GM20000 (cell line): ENCODE measurements around the gene ZRANB1.
"Not testable (repeated sequence)": the region's sequence is repeated elsewhere in the genome, so short reads cannot be mapped to it uniquely, and the experiment has no call there.

ENCODE experiments used
- DNase-seq: peaks from one replicate; pipeline ENCODE4 v3.0.0; 2012; ENCODE audit warnings: low spot score
- CTCF ChIP-seq: IDR thresholded peaks from 2 replicates; pipeline ENCODE4 v1.5.1; 2012; ENCODE audit warnings: mild to moderate bottlenecking, control low read depth; ENCODE audit errors: extremely low read depth, missing control alignments

The ZRANB1 gene

DNA sequence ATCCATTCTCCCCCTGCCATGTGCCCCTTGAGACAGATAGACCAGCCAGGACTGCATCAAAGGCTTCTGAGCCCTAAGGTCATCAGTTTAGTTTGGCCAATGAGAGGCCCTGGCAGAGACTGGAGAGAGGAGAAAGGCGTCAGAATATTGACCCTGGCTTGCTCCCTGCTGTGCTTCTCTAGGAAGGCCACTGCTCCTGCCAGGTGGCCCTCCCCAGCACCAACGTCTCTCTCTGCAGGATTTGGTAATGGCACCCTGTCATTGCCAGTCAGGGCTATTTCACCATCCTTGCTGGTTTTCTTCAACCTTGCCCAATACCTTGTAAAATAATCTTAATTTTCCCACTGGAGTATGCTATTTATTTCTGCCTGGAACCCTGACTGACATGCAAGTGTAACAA lies 38.8 kb upstream of the ZRANB1 start:
- no peak for TF ChIP-seq CTCF
- DNase-seq = no peak

DNA sequence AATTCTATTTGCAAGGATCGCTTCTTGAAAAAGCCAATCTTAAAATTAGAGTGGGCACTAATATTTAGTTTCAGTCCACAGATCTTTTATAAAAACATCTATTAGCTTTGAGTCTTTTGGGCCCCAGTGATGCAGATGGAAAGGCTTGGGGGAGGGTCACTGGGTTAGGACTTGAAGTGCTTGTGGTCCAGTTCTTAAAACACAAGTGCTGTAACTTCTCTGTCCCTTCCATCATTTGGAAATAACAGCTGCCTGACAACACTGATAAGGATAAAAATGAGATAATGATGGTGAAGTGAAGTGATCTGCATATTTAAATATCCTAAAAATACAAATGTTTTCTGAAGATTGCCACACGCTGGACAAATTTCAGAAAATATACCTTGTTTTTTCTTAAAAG lies 37.1 kb upstream of the ZRANB1 start:
- DNase-seq = no peak
- no peak for TF ChIP-seq CTCF

DNA sequence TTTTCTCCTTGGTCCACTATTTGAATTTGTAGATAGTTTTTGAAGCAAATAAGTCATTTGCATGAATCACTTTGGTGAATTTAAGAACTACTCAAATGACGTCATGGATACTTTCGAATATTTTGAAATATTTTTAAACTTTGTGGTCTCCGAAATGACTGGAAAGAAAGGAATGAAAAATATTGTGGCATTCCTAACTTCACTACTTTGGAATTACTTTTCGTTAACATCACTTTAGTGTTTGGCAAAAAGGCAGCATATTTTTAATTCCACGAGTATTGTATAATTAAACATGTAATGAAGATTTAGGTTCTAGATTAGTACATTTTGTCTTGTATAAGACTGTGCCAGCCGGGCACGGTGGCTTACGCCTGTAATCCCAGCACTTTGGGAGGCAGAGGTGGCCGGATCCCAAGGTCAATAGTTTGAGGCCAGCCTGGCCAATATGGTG lies 35.3 kb upstream of the ZRANB1 start:
- TF ChIP-seq CTCF = no peak
- no peak for DNase-seq

- DNase-seq = no peak
- no peak for TF ChIP-seq CTCF
Observed at GRCh38 chr10:124909563-124909962, 32.4 kb upstream of the ZRANB1 start.

DNA sequence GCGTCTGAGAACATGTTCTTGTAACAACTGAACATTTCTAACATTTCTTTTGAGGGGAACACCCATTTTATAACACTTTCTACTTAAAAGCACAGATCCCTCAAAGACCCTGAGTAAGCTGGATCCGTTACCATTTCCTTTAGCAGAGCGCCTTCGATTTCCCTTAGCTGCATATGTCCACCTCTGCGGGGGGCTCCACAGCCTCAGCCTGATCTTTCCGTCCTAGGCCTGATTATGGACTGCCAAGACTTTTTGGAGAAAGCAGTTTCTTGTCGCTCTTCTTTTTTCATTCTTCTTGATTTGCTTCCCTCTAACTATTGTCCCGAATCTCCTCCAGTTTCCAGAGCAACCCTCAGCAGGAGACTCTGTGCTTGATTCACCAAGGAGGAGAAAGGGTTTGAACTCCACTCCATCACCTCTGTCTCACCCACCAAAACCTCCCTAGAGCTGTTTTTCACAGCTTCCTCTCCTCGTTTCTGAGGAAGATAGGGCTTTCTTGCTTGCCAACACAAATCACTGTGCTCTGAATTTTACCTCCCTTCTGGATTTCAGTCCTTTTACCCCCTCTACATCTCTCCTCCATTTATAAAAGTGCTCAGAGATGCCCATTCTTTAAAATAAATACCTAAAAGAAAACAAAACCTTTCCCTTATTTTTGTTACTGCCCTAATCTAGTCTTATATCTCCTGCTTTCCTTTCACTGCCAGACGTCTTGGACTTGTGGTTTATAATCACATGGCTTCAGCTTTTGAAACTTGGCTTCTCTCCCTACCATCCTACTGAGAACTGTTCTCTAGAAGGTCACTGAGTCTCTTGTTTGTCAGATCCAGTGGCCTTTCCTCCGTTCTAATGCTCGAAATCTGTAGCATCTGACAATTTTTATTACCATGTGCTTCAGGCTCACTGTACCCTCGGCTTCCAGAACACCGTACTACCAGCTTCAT lies 30.5 kb upstream of the ZRANB1 start:
- DNase-seq = no peak

DNA sequence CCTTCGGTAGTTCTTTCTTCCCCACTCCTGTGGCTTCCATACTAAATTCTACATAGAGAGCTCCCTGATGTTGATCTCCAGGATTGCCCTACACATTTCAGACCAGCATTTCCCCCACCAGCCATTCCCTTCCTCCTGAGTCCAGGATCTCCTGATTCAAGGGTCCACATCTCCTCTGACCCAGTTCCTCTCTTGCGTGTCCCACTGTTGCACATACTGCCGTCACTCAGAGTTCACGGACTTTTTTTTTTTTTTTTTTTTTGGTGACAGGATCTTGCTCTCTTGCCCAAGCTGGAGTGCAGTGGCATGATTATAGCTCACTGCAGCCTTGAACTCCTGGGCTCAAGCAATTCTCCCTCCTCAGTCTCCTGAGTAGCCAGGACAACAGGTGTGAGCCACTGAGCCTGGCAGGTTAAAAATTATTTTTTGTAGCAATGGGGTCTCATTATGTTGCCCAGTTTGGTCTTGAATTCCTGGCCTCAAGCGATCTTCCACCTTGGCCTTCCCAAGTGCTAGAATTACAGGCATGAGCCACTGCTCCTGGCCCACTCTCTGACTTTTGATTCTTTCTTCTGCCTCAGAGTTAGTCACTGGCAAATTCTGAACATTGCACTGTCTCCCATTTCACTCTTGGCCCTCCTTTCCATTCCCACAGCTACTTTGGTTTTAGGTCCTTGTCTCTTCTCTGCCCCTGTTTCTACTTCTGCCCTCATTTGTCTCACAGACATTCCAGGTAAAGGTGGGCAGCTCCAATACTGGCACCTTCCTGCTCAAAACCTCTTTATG lies 29.6 kb upstream of the ZRANB1 start:
- DNase-seq = no peak
- no peak for TF ChIP-seq CTCF

More for the DNA sequence above, 30.5 kb upstream of the ZRANB1 start:
- no peak for TF ChIP-seq CTCF

DNA sequence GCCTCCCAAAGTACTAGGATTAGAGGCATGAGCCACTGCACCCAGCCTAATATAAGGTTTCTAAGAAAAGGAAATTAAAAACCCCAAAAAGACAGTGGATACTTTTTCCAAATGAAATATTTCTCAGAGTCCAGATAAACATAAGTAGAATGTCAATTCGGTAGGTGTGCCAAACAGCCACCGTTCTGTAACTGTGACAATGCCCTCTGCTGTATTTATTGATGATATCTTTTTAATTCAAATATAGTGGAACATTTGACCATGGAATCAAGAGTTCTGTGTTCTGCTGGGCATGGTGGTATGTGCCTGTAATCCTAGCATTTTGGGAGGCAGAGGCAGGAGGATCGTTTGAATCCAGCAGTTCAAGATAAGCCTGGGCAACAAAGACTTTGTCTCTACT lies 28.8 kb upstream of the ZRANB1 start:
- no peak for DNase-seq
- no peak for TF ChIP-seq CTCF

GRCh38 chr10:124914398-124914797 lies 27.5 kb upstream of the ZRANB1 start:
- not testable (repeated sequence) for DNase-seq
